HepG2 (cell line): ENCODE measurements around the gene MYO15A. TPM values are rescaled to one million over a fixed set of nuclear protein-coding genes. Genes with fewer than 3 reads are reported as not detected.

Source experiments
- ASH2L ChIP-seq: fragments of 300-600, 200-600 bp; sonication (generic); IDR thresholded peaks from 2 replicates; pipeline ENCODE4 v1.7.0; 2017; ENCODE audit warnings: low read depth, mild to moderate bottlenecking, moderate library complexity, mixed read lengths, low read length; ENCODE audit not compliant: insufficient read length
- ATF7 ChIP-seq, 2 experiments: fragments of 450-650 bp in 1 of 2; sonication (generic) in 1 of 2; formaldehyde crosslinking in 1 of 2; IDR thresholded peaks; 2 replicates each; pipeline versions ENCODE4 v1.4.0 to v1.6.1; 2016 to 2020; ENCODE audit warnings: antibody characterized with exemption in 1 of 2, mild to moderate bottlenecking in 1 of 2, missing genetic modification reagents in 1 of 2
- HMGXB3 ChIP-seq: sonication (generic); formaldehyde crosslinking; IDR thresholded peaks from 2 replicates; pipeline ENCODE4 v1.4.0; 2020; ENCODE audit warnings: missing genetic modification reagents, borderline replicate concordance
- KLF6 ChIP-seq: IDR thresholded peaks from 2 replicates; pipeline ENCODE4 v1.8.0; 2016; ENCODE audit warnings: missing biosample characterization, missing genetic modification reagents
- MIER3 ChIP-seq: IDR thresholded peaks from 2 replicates; pipeline ENCODE4 v1.6.1; 2016; ENCODE audit warnings: missing compliant biosample characterization, borderline replicate concordance
- POLR2G ChIP-seq: fragments of 200-400 bp; formaldehyde crosslinking; IDR thresholded peaks from 2 replicates; pipeline ENCODE4 v1.6.1; 2018; ENCODE audit warnings: mild to moderate bottlenecking, low read depth, low read length, moderate library complexity
- RNF219 ChIP-seq: sonication (generic); formaldehyde crosslinking; IDR thresholded peaks from 2 replicates; pipeline ENCODE4 v1.5.0; 2020; ENCODE audit warnings: mild to moderate bottlenecking, missing genetic modification reagents
- SALL2 ChIP-seq: sonication (generic); formaldehyde crosslinking; IDR thresholded peaks from 2 replicates; pipeline ENCODE4 v1.8.1; 2023; ENCODE audit warnings: mild to moderate bottlenecking, missing genetic modification reagents, inconsistent platforms
- SOX13 ChIP-seq, 3 experiments: fragments of 450-650 bp in 1 of 3; sonication (generic) in 1 of 3; formaldehyde crosslinking in 1 of 3; IDR thresholded peaks in 2 of 3; conservative IDR thresholded peaks in 1 of 3; 2 replicates each; pipeline versions ENCODE4 v1.5.0 to v1.6.1; 2016 to 2020; ENCODE audit warnings: antibody characterized with exemption in 1 of 3, mild to moderate bottlenecking in 1 of 3, missing compliant biosample characterization in 1 of 3, missing genetic modification reagents in 1 of 3, moderate library complexity in 1 of 3
- STAT5B ChIP-seq: sonication (generic); formaldehyde crosslinking; IDR thresholded peaks from 2 replicates; pipeline ENCODE4 v1.4.0; 2020; ENCODE audit warnings: missing genetic modification reagents
- ZKSCAN1 ChIP-seq: fragments of 150-350 bp; IDR thresholded peaks from 2 replicates; pipeline ENCODE4 v1.6.1; 2014; ENCODE audit warnings: low read length
- ZMYM4 ChIP-seq: sonication (generic); formaldehyde crosslinking; IDR thresholded peaks from 2 replicates; pipeline ENCODE4 v1.8.1; 2023; ENCODE audit warnings: mild to moderate bottlenecking, missing genetic modification reagents
- ZNF296 ChIP-seq: sonication (generic); formaldehyde crosslinking; conservative IDR thresholded peaks from 2 replicates; pipeline ENCODE4 v1.5.0; 2020; ENCODE audit warnings: mild to moderate bottlenecking, missing genetic modification reagents
- ZNF446 ChIP-seq: sonication (generic); formaldehyde crosslinking; IDR thresholded peaks from 2 replicates; pipeline ENCODE4 v1.5.0; 2020; ENCODE audit warnings: mild to moderate bottlenecking, missing genetic modification reagents
- ZNF501 ChIP-seq: sonication (generic); formaldehyde crosslinking; IDR thresholded peaks from 2 replicates; pipeline ENCODE4 v1.5.1; 2020; ENCODE audit warnings: mild to moderate bottlenecking, moderate library complexity, missing genetic modification reagents
- ZNF552 ChIP-seq: sonication (generic); formaldehyde crosslinking; IDR thresholded peaks from 2 replicates; pipeline ENCODE4 v1.9.0; 2022; ENCODE audit warnings: missing genetic modification reagents, mild to moderate bottlenecking, borderline replicate concordance
- polyA plus RNA-seq, 8 experiments: library from polyadenylated mRNA; depleted of rRNA in 3 of 8; stranded (reverse) in 7 of 8; unstranded in 1 of 8; fragments of >200 nt; fragmentation: Illumina TruSeq in 4 of 8; extraction: Trizol in 4 of 8; gene quantifications; 2 replicates each; pipeline versions ENCODE4 v1.2.1 to v1.2.3, GENCODE V29; 2011 to 2016; ENCODE audit warnings: low read depth in 4 of 8, missing spikeins in 1 of 8, mixed read lengths in 1 of 8; ENCODE audit not compliant: insufficient read depth in 1 of 8
- total RNA-seq, 5 experiments: library from RNA; depleted of rRNA; stranded (reverse); fragments of >200 nt; fragmentation: Illumina TruSeq; extraction: Trizol; gene quantifications; 2 replicates each; pipeline ENCODE4 v1.2.3, GENCODE V29; 2016; ENCODE audit warnings: low read depth in 1 of 5
- TF ChIP-seq, protein P1 (sequence below): IDR thresholded peaks from 2 replicates; pipeline ENCODE4 v1.6.1; 2018; ENCODE audit warnings: missing genetic modification reagents
- TF ChIP-seq, protein P2 (sequence below): sonication (generic); formaldehyde crosslinking; IDR thresholded peaks from 2 replicates; pipeline ENCODE4 v1.9.0; 2021; ENCODE audit warnings: missing genetic modification reagents, borderline replicate concordance

Gene MYO15A
- total and polyA plus RNA-seq, 2 of the 13 experiments (the other 11 are each of a cell fraction or from before 2014, with no cell fraction given), result 0.07 to 0.20 TPM

DNA sequence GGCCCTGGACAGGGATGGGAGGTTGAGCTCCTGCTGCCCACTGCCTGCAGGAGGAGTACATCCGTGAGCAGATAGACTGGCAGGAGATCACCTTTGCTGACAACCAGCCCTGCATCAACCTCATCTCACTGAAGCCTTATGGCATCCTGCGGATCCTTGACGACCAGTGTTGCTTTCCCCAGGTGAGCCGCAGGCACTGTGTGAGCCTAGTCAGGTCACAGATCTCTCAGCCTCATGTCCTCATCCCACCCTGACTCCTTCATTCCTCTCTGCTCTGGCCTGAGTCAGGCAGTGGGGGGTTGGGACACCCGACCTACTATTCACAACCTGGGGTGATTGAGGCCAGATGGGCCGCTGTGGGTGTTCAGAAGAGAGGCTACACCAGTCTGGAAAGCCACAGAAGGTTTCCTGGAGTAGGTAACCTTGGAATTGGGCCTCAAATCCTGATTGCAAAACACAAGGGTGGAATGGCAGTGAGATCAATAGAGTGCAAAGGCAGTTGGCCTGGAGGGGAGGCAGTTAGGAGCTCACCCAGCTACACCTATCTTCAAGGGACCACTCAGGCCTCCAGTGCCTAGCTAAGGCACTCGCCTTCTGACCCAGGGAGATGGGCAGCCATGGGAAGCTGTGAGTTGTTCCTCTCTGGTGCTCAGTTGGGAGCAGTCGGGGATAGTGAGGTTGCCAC, 29.7 kb downstream of the MYO15A start (continued):
- no peak for TF ChIP-seq HMGXB3 (CRISPR knock-in tag)
- no peak for TF ChIP-seq SOX13 (IDR thresholded peaks at IDR 0.05)
- peak in 1 of 2 experiments; percentile 43; a peak in 1 of 4 replicates for TF ChIP-seq SOX13 (CRISPR knock-in tag; conservative IDR thresholded peaks at IDR 0.05 in 1 of 2, IDR thresholded peaks at IDR 0.05 in 1 of 2)
- TF ChIP-seq, protein P1, sequence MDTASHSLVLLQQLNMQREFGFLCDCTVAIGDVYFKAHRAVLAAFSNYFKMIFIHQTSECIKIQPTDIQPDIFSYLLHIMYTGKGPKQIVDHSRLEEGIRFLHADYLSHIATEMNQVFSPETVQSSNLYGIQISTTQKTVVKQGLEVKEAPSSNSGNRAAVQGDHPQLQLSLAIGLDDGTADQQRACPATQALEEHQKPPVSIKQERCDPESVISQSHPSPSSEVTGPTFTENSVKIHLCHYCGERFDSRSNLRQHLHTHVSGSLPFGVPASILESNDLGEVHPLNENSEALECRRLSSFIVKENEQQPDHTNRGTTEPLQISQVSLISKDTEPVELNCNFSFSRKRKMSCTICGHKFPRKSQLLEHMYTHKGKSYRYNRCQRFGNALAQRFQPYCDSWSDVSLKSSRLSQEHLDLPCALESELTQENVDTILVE (CRISPR knock-in tag), result 0 out of 2 replicates have a peak, but pooled peaks have one; percentile 61
- TF ChIP-seq, protein P2, sequence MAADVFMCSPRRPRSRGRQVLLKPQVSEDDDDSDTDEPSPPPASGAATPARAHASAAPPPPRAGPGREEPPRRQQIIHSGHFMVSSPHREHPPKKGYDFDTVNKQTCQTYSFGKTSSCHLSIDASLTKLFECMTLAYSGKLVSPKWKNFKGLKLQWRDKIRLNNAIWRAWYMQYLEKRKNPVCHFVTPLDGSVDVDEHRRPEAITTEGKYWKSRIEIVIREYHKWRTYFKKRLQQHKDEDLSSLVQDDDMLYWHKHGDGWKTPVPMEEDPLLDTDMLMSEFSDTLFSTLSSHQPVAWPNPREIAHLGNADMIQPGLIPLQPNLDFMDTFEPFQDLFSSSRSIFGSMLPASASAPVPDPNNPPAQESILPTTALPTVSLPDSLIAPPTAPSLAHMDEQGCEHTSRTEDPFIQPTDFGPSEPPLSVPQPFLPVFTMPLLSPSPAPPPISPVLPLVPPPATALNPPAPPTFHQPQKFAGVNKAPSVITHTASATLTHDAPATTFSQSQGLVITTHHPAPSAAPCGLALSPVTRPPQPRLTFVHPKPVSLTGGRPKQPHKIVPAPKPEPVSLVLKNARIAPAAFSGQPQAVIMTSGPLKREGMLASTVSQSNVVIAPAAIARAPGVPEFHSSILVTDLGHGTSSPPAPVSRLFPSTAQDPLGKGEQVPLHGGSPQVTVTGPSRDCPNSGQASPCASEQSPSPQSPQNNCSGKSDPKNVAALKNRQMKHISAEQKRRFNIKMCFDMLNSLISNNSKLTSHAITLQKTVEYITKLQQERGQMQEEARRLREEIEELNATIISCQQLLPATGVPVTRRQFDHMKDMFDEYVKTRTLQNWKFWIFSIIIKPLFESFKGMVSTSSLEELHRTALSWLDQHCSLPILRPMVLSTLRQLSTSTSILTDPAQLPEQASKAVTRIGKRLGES (CRISPR knock-in tag), result no peak
- peak; percentile 40; the same call in 1 of the 2 replicates for TF ChIP-seq MIER3 (CRISPR knock-in tag)
- no peak for TF ChIP-seq ZNF501 (CRISPR knock-in tag)
- no peak for TF ChIP-seq STAT5B (CRISPR knock-in tag)
- TF ChIP-seq KLF6 (CRISPR knock-in tag), result 0 out of 2 replicates have a peak, but pooled peaks have one; percentile 39
- no peak for TF ChIP-seq ZMYM4 (CRISPR knock-in tag)
- TF ChIP-seq ATF7 (IDR thresholded peaks at IDR 0.05), result no peak
- TF ChIP-seq ATF7 (CRISPR knock-in tag; IDR thresholded peaks at IDR 0.05), result no peak
- TF ChIP-seq RNF219, result no peak
- TF ChIP-seq ZNF552 (CRISPR knock-in tag), result no peak
- no peak for TF ChIP-seq ASH2L
- TF ChIP-seq POLR2G, result no peak
- TF ChIP-seq ZNF446 (CRISPR knock-in tag), result no peak
- peak; percentile 36; the same call in 1 of the 2 replicates for TF ChIP-seq ZKSCAN1
- TF ChIP-seq ZNF296 (CRISPR knock-in tag), result no peak
- TF ChIP-seq SALL2 (CRISPR knock-in tag), result no peak
